Adrenal gland (tissue), 12 donors: ENCODE measurements around the gene RAVER2. TPM values are rescaled to one million over a fixed set of nuclear protein-coding genes. Genes with fewer than 3 reads are reported as not detected.
"Not testable (repeated sequence)": the region's sequence is repeated elsewhere in the genome, so short reads cannot be mapped to it uniquely, and the experiment has no call there.

ENCODE experiments used
- DNase-seq, 7 donors: peaks; one replicate each; pipeline ENCODE4 v3.0.0-alpha.2; 2019 to 2020
- H3K27ac ChIP-seq, 5 donors: fragments of 200-600 bp; sonication (generic) in 4 of 5; 1 replicate in 3 of 5; 2 replicates in 2 of 5; pipeline versions ENCODE4 v1.5.1 to v1.8.0; 2016 to 2020; ENCODE audit warnings: mild to moderate bottlenecking in 1 of 5
- H3K27me3 ChIP-seq: fragments of 200-600 bp; 2 replicates; pipeline ENCODE4 v1.8.0; 2021
- H3K36me3 ChIP-seq, 2 donors: fragments of 200-600 bp; replicated peaks in 1 of 2; 1 replicate in 1 of 2; 2 replicates in 1 of 2; pipeline versions ENCODE4 v1.5.1 to v1.8.0; 2018 to 2022
- H3K4me1 ChIP-seq, 2 donors: fragments of 200-600 bp; replicated peaks in 1 of 2; 1 replicate in 1 of 2; 2 replicates in 1 of 2; pipeline versions ENCODE4 v1.5.1 to v1.8.0; 2018 to 2021
- H3K4me3 ChIP-seq, 4 donors: fragments of 200-600 bp; sonication (generic) in 3 of 4; one replicate each; pipeline ENCODE4 v1.5.1; 2016 to 2018
- H3K9me3 ChIP-seq, 3 donors: fragments of 200-600 bp; sonication (generic) in 1 of 3; replicated peaks in 1 of 3; 1 replicate in 2 of 3; 2 replicates in 1 of 3; pipeline versions ENCODE4 v1.5.1 to v1.8.0; 2016 to 2021
- CTCF ChIP-seq, 6 experiments: fragments of 450-650 bp in 4 of 6; fragments of 200-600 bp in 2 of 6; sonication (generic) in 1 of 6; IDR thresholded peaks; 1 replicate in 5 of 6; 2 replicates in 1 of 6; pipeline versions ENCODE4 v1.5.1 to v1.8.0; 2016 to 2021; ENCODE audit warnings: antibody characterized with exemption in 6 of 6, mild to moderate bottlenecking in 2 of 6, moderate library complexity in 1 of 6
- POLR2A ChIP-seq, 2 donors: fragments of 450-650 bp; IDR thresholded peaks; one replicate each; pipeline ENCODE4 v1.6.1; 2017; ENCODE audit warnings: antibody characterized with exemption in 2 of 2, mild to moderate bottlenecking in 2 of 2, moderate library complexity in 1 of 2
- WGBS, 4 donors: extraction: QIAGEN DNeasy Blood & Tissue Kit in 2 of 4; methylation state at CpG; one replicate each; pipeline versions ENCODE4 v1.1.5 to v1.1.7; 2013 to 2017; 5-methylcytosine and 5-hydroxymethylcytosine counted together
- intact Hi-C, 2 donors: fragments of 100-400 bp; cut with DNase I; formaldehyde crosslinking; loops; one replicate each; pipeline versions ENCODE4 v1.14.1 to v1.15.0; 2022 to 2023
- polyA plus RNA-seq, 3 donors: library from polyadenylated mRNA; stranded (reverse); fragments of 200-250 nt in 2 of 3; fragments of 350-450 nt in 1 of 3; fragmentation: Illumina TruSeq in 1 of 3; extraction: RNeasy Lipid Tissue Mini Kit (QIAGEN cat#74804) in 1 of 3; gene quantifications; one replicate each; pipeline ENCODE4 v1.2.3, GENCODE V29; 2013 to 2014
- total RNA-seq, 9 donors: library from RNA; depleted of rRNA in 4 of 9; stranded (reverse); fragments of >200 nt in 4 of 9; fragments of 120-200 nt in 1 of 9; fragmentation: NEBNext Ultra II Directional in 1 of 9; extraction: Animal tissue kit (Norgen Biotek cat#: 25700) in 1 of 9; gene quantifications; one replicate each; pipeline versions ENCODE4 v1.1.0 to v1.2.4, GENCODE V29; 2013 to 2023
- donor health status: healthy with polysubstance abuse.
- donor health status: Bipolar disorder and iron deficiency.
- donor health status: DM: yes; HTN: yes; CAD: no.
- donor health status: DM: no; HTN: no; CAD: no.
- donor health status: DM: no; HTN: no; CAD: no.
- donor health status: DM: yes; HTN: yes; CAD: no.

Gene RAVER2
- total and polyA plus RNA-seq, 12 donors, result 7.1 to 19.0 (median 12.4) TPM

GRCh38 chr1:64810001-64810400 lies 65.1 kb downstream of the RAVER2 start:
- Histone ChIP-seq H3K27ac (no peak overlapping the region), H3K4me1 (no peaks in the 10 kb centered on the region), H3K4me3 (no peak overlapping the region), H3K27me3 (no peaks in the 10 kb centered on the region), H3K36me3 (no peaks in the 10 kb centered on the region), H3K9me3 (no peaks in the 10 kb centered on the region)
- intact Hi-C loops, result no loop called here
- DNase-seq, result no peak
- TF ChIP-seq CTCF (IDR thresholded peaks at IDR 0.05), result no peak
- 82 to 100% (median 86%) methylated on average over 1 of the region's 1 CpG for WGBS, 4 donors

- Histone ChIP-seq H3K27ac (no peak overlapping the region), H3K9me3 (no peaks in the 10 kb centered on the region), H3K27me3 (no peaks in the 10 kb centered on the region), H3K4me1 (no peaks in the 10 kb centered on the region), H3K36me3 (no peaks in the 10 kb centered on the region), H3K4me3 (no peak overlapping the region)
- WGBS, 4 donors, result 88 to 98% (median 94%) methylated on average over 6 of the region's 6 CpGs
- TF ChIP-seq CTCF (IDR thresholded peaks at IDR 0.05) (no peak), POLR2A (IDR thresholded peaks at IDR 0.05) (no peak)
- no peak for DNase-seq
- intact Hi-C loops, result no loop called here
Observed at GRCh38 chr1:64811131-64811530, 66.3 kb downstream of the RAVER2 start.

GRCh38 chr1:64814427-64814826 lies 69.6 kb downstream of the RAVER2 start:
- Histone ChIP-seq H3K4me1 (no peaks in the 10 kb centered on the region), H3K4me3 (no peak overlapping the region), H3K27ac (no peak overlapping the region), H3K27me3 (no peaks in the 10 kb centered on the region), H3K9me3 (no peaks in the 10 kb centered on the region), H3K36me3 (no peaks in the 10 kb centered on the region)
- DNase-seq, result no peak
- 96 to 97% (median 97%) methylated on average over 1 of the region's 1 CpG for WGBS, 4 donors
- intact Hi-C loops, result no loop called here
- TF ChIP-seq POLR2A (IDR thresholded peaks at IDR 0.05), result no peak
- TF ChIP-seq CTCF (IDR thresholded peaks at IDR 0.05), result no peak

- H3K9me3 ChIP-seq, H3K27ac ChIP-seq, H3K4me3 ChIP-seq, DNase-seq, H3K4me1 ChIP-seq, intact Hi-C loops, H3K27me3 ChIP-seq, H3K36me3 ChIP-seq: not testable (repeated sequence)
- 88 to 92% (median 91%) methylated on average over 5 of the region's 5 CpGs for WGBS, 4 donors
Observed at GRCh38 chr1:64817364-64817763, 72.5 kb downstream of the RAVER2 start.

GRCh38 chr1:64820572-64820971 lies 75.7 kb downstream of the RAVER2 start:
- not testable (repeated sequence) for H3K9me3 ChIP-seq, H3K4me1 ChIP-seq, H3K4me3 ChIP-seq, H3K36me3 ChIP-seq, H3K27me3 ChIP-seq, DNase-seq, H3K27ac ChIP-seq
- WGBS, 4 donors, result 97 to 100% (median 97%) methylated on average over 3 of the region's 3 CpGs
- intact Hi-C loops, result loop anchor here (5.0 to 10.0 kb wide), 3 partner anchors 76 to 136 kb away; partner anchors contain the start of gene RAVER2 (in 2 of the 2)
